Small intestine (tissue), 7 donors: Measurements from ENCODE around the gene TCF4. TPM values are rescaled to one million over a fixed set of nuclear protein-coding genes. Genes with fewer than 3 reads are reported as not detected.

Experiments
- DNase-seq, 2 donors: peaks; one replicate each; pipeline versions ENCODE4 v3.0.0 to v3.0.0-alpha.2; 2013
- FAIRE-seq: peaks from 2 replicates; lab custom pipeline; 2012; peaks lifted over from hg19 to GRCh38; lab: Jason Lieb, UNC
- H3K27ac ChIP-seq, 3 donors: one replicate each; pipeline ENCODE4 v1.5.1; 2013; ENCODE audit warnings: low read length in 2 of 3, mild to moderate bottlenecking in 2 of 3, control low read depth in 1 of 3, inconsistent platforms in 1 of 3, low read depth in 1 of 3, moderate library complexity in 1 of 3
- H3K27me3 ChIP-seq, 3 donors: one replicate each; pipeline ENCODE4 v1.6.1; 2013; ENCODE audit warnings: low read length in 3 of 3, inconsistent platforms in 1 of 3; ENCODE audit not compliant: control insufficient read depth in 3 of 3, insufficient read depth in 3 of 3
- H3K36me3 ChIP-seq, 3 donors: one replicate each; pipeline ENCODE4 v1.6.1; 2013; ENCODE audit warnings: low read length in 3 of 3, inconsistent platforms in 1 of 3, low read depth in 1 of 3, mild to moderate bottlenecking in 1 of 3, moderate library complexity in 1 of 3; ENCODE audit not compliant: control insufficient read depth in 3 of 3, insufficient read depth in 2 of 3
- H3K4me1 ChIP-seq, 3 donors: one replicate each; pipeline ENCODE4 v1.6.1; 2013; ENCODE audit warnings: low read length in 2 of 3, inconsistent platforms in 1 of 3, low read depth in 1 of 3, mild to moderate bottlenecking in 1 of 3, moderate library complexity in 1 of 3; ENCODE audit not compliant: control insufficient read depth in 3 of 3, insufficient read depth in 2 of 3
- H3K4me3 ChIP-seq, 3 donors: one replicate each; pipeline ENCODE4 v1.5.1; 2013; ENCODE audit warnings: low read length in 3 of 3, control low read depth in 1 of 3, inconsistent platforms in 1 of 3, low read depth in 1 of 3, mild to moderate bottlenecking in 1 of 3, moderate library complexity in 1 of 3
- H3K9me3 ChIP-seq, 2 donors: one replicate each; pipeline ENCODE4 v1.6.1; 2013; ENCODE audit warnings: low read depth in 1 of 2, low read length in 1 of 2; ENCODE audit not compliant: control insufficient read depth in 2 of 2, insufficient read depth in 1 of 2
- WGBS, 3 donors: extraction: QIAGEN DNeasy Blood & Tissue Kit; methylation state at CpG; one replicate each; pipeline ENCODE4 v1.1.7; 2013; 5-methylcytosine and 5-hydroxymethylcytosine counted together
- polyA plus RNA-seq, 4 donors: library from polyadenylated mRNA; stranded (reverse) in 3 of 4; unstranded in 1 of 4; fragments of 200-250 nt in 3 of 4; fragments of 120-200 nt in 1 of 4; gene quantifications; one replicate each; pipeline versions ENCODE4 v1.2.1 to v1.2.3, GENCODE V29; 2013
- donor health status: healthy with polysubstance abuse.
- donor health status: control.
- donor health status: control.
- donor health status: Bipolar disorder and iron deficiency.
- donor health status: healthy.

TCF4 gene
- polyA plus RNA-seq, 4 donors: 0.67 to 23.7 (median 11.5) TPM

DNA sequence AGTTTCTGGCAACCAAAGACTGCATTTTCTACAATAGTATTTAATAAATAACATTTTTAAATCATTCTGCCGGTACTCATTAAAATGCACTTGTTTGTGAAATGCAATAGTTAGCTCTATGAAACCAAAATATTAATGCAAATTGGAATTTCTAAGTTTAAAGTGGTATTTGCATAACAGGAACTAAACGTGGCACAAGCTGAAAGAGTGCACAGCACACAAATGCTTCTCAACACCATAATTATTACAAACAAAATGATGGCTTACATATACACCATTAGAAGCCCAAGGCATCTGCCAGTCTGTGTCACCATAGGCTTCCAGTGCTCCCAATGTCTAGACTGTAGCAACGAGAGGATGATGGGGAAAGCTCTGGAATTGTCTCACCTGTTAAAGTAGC, 280.5 kb downstream of the TCF4 start:
- H3K4me3 ChIP-seq: no peak overlapping the region
- 63 to 76% (median 72%) methylated on average over 3 of the region's 3 CpGs for WGBS, 3 donors
- H3K9me3 ChIP-seq: no peaks in the 10 kb centered on the region
- H3K27me3 ChIP-seq: no peaks in the 10 kb centered on the region
- no peak overlapping the region for H3K27ac ChIP-seq
- FAIRE-seq (no peak), DNase-seq (no peak)
- H3K36me3 ChIP-seq: no peaks in the 10 kb centered on the region
- H3K4me1 ChIP-seq: peaks cover 0 to 2% (median 0%) of the 10 kb centered on the region in 3 donors

DNA sequence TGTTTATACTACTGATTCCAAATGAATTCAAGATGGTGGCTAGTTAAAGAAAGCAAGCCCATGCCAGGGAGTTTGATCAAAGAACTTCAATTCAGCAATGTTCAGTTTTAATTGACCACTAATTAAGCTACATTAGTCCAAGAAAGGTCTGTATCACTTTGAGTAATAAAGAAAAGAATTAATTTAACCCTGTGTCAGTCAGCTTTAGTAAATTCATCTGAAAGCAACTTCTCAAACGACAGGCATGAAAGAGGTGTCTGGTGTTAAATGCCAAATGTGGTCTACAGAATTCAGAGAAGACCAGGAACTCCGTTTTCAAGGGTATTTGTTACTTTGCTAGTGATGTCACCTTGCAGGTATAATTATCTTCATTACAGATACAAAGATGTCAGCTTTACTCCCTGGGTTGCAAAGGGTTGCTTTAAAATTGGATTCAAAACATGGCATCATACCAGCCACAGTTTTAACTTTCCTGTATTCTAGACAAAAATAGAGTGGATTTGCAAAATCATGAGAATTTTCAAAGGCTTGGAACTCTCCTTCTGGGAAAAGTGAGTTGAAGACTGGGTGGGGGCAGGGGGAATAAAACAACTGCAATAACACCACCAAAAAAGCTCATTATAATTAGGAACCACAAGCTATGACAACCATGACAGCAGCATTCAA, 281.5 kb downstream of the TCF4 start:
- no peak for DNase-seq
- Histone ChIP-seq H3K36me3 (no peaks in the 10 kb centered on the region), H3K4me3 (no peak overlapping the region), H3K27me3 (no peaks in the 10 kb centered on the region), H3K4me1 (peaks cover 0 to 2% (median 0%) of the 10 kb centered on the region in 3 donors), H3K27ac (no peak overlapping the region), H3K9me3 (no peaks in the 10 kb centered on the region)
- no peak for FAIRE-seq
- WGBS, 3 donors: 52 to 69% (median 65%) methylated on average over 2 of the region's 2 CpGs

- H3K4me1 ChIP-seq: peaks cover 0 to 2% (median 0%) of the 10 kb centered on the region in 3 donors
- no peaks in the 10 kb centered on the region for H3K27me3 ChIP-seq
- WGBS, 3 donors: 60 to 73% (median 69%) methylated on average over 11 of the region's 11 CpGs
- peak overlapping the region in 2 of 3 donors; percentile 9 to 36 for H3K27ac ChIP-seq
- no peak overlapping the region for H3K4me3 ChIP-seq
- no peak for FAIRE-seq
- no peaks in the 10 kb centered on the region for H3K9me3 ChIP-seq
- H3K36me3 ChIP-seq: no peaks in the 10 kb centered on the region
- DNase-seq: no peak
Observed at GRCh38 chr18:55302167-55302833, 285.7 kb downstream of the TCF4 start.

DNA sequence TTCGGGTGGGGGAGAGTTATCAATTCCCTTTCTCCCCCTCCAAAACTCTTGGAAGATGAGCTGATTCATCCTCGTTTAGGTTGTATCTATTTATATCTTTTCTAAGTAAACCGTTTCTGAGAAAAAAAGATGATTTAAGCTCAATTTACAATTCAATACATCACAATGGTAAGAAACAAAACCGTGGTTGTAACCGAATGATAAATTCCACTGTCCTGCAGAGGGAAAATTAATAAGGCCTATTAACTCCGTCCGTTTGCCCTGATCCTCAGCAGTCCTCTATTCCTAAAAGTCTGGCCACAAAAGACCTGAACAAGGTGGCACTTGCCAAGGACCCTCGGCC, 286.2 kb downstream of the TCF4 start:
- Histone ChIP-seq H3K4me3 (no peak overlapping the region), H3K36me3 (no peaks in the 10 kb centered on the region), H3K4me1 (peaks cover 0 to 2% (median 0%) of the 10 kb centered on the region in 3 donors), H3K27ac (peak overlapping the region in 1 of 3 donors; percentile 36), H3K27me3 (no peaks in the 10 kb centered on the region), H3K9me3 (no peaks in the 10 kb centered on the region)
- FAIRE-seq: no peak
- WGBS, 3 donors: 56 to 78% (median 63%) methylated on average over 8 of the region's 8 CpGs
- DNase-seq: no peak

- Histone ChIP-seq H3K36me3 (no peaks in the 10 kb centered on the region), H3K4me1 (no peaks in the 10 kb centered on the region), H3K27me3 (no peaks in the 10 kb centered on the region), H3K27ac (peak overlapping the region in 2 of 3 donors; percentile 17 to 62), H3K9me3 (no peaks in the 10 kb centered on the region), H3K4me3 (no peak overlapping the region)
- WGBS, 3 donors: 62 to 83% (median 76%) methylated on average over 14 of the region's 14 CpGs
- DNase-seq (no peak), FAIRE-seq (no peak)
Observed at GRCh38 chr18:55300936-55301531, 287.0 kb downstream of the TCF4 start.

DNA sequence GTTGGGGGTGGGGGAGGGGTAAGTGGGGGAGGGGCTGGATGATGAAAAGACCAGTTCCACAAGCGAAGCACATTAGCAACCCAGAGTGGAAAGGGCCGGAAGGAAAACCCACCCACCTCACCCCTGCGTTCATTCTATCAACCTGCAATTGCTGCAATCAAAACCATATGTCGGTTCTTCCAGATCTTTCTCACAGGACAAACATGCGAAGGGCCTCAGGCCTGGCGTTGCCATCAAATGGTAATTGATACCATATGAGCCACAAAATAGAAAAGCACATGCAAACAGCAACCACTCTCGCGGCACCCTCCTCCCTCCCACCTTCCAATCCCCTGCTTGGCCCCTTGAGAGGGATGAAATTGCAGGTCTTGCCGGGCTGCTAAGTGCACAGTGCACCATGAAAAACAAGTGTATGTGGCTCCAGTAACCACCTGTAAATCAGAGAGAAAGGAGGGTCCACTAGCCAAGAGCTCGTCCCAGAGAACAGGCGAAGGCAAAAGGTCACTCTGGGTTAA, 287.5 kb downstream of the TCF4 start:
- FAIRE-seq (no peak), DNase-seq (no peak)
- no peak overlapping the region for H3K4me3 ChIP-seq
- no peaks in the 10 kb centered on the region for H3K4me1 ChIP-seq
- no peaks in the 10 kb centered on the region for H3K9me3 ChIP-seq
- H3K27ac ChIP-seq: peak overlapping the region in 2 of 3 donors; percentile 17 to 62
- H3K36me3 ChIP-seq: no peaks in the 10 kb centered on the region
- no peaks in the 10 kb centered on the region for H3K27me3 ChIP-seq
- 71 to 85% (median 79%) methylated on average over 11 of the region's 11 CpGs for WGBS, 3 donors

GRCh38 chr18:55296778-55297177, 291.2 kb downstream of the TCF4 start:
- Histone ChIP-seq H3K4me1 (no peaks in the 10 kb centered on the region), H3K36me3 (no peaks in the 10 kb centered on the region), H3K27ac (no peak overlapping the region), H3K9me3 (no peaks in the 10 kb centered on the region), H3K27me3 (no peaks in the 10 kb centered on the region), H3K4me3 (no peak overlapping the region)
- WGBS, 3 donors: 73 to 82% (median 77%) methylated on average over 3 of the region's 3 CpGs
- DNase-seq (no peak), FAIRE-seq (no peak)

- H3K27me3 ChIP-seq: no peaks in the 10 kb centered on the region
- no peak for DNase-seq
- no peak overlapping the region for H3K27ac ChIP-seq
- WGBS, 3 donors: 74 to 85% (median 80%) methylated on average over 2 of the region's 2 CpGs
- no peaks in the 10 kb centered on the region for H3K9me3 ChIP-seq
- FAIRE-seq: no peak
- no peaks in the 10 kb centered on the region for H3K36me3 ChIP-seq
- H3K4me1 ChIP-seq: no peaks in the 10 kb centered on the region
- H3K4me3 ChIP-seq: no peak overlapping the region
Observed at GRCh38 chr18:55296115-55296514, 291.9 kb downstream of the TCF4 start.
